ENCODE results near the gene TPBG. TPM values are rescaled to one million over a fixed set of nuclear protein-coding genes. Genes with fewer than 3 reads are reported as not detected.

TPBG gene
- total and polyA plus RNA-seq, 2 of the 4 experiments (the other 2 are of a cell fraction): 19.7 to 71.7 TPM

DNA sequence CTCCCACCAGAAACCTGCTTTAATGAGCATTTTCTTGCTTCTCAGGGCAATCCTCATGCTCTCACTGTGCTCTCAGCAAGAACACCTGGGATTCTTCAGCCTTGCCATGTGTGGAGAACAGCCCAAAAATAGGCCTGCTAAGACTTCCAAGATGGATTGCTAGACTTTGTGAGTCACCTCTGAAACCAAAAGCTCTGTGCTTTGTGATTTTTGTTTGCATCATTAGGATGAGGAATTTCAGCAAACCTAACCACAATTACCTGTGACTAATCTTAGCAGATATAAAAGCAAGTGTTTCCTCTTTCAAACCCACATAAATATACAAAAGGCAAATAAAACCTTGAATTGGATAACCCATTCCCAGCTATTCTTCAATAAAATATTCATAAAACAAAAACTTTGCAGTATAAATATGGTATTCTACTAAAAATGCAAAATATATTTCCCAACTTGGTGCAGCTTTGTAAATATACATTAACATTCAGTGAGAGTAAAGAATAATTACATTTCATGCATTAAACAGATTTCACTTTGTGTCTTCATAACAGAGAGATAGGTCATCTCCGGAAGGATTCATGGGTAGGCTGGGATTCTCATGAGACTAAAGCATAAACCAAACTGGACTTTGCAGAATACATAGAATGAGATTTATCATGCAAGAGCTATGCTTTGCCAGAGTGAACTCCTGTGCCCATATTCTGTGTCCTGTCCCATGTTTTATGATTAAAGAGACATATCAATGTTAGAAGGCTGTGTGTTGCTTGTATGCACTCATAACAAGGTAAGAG is 33.5 kb downstream of the TPBG start:
- peak overlapping the region; percentile 94 for H3K4ac ChIP-seq (ENCODE audit: low read depth, low read length)
- H3K27ac ChIP-seq (ENCODE audit: insufficient read depth, low read length): peak overlapping the region; percentile 1; the same call in 1 of the 2 replicates
- peak overlapping the region; percentile 76 for H4K91ac ChIP-seq (ENCODE audit: insufficient read depth, low read depth, low read length)
- no CpG with 5 or more reads among the region's 1 CpG for WGBS, 2 experiments (ENCODE audit: extremely low coverage in 2 of 2, insufficient read length in 1 of 2)
- peak overlapping the region; percentile 93; the same call in 1 of the 2 replicates for H3K18ac ChIP-seq (ENCODE audit: low read depth, low read length)
- H3K14ac ChIP-seq (replicated peaks; ENCODE audit: low read depth, low read length): peak overlapping the region; percentile 96
- BruUV-seq (replicated peaks): no TSS peak
- in situ Hi-C loops (cut with MboI; ENCODE audit: low sequenced_read_pairs): no loop called here
- H4K5ac ChIP-seq (ENCODE audit: low read depth, low read length): peak overlapping the region; percentile 83; the same call in 1 of the 2 replicates
- H3K4me1 ChIP-seq (ENCODE audit: control insufficient read depth, insufficient read depth, low read length): peaks cover 6% of the 10 kb centered on the region
- H3K4me3 ChIP-seq (ENCODE audit: insufficient read depth, low read depth, low read length): no peak overlapping the region
- H3K9ac ChIP-seq (ENCODE audit: low read depth, low read length): no peak overlapping the region
- H2AK5ac ChIP-seq (ENCODE audit: low read depth, low read length): peak overlapping the region; percentile 38; the same call in 1 of the 2 replicates
- H3K9me1 ChIP-seq (ENCODE audit: insufficient read depth, low read length): 0 out of 2 replicates have a peak, but pooled peaks cover 3% of the 10 kb centered on the region
- peak overlapping the region; percentile 75 for H3K4me2 ChIP-seq (ENCODE audit: low read depth, low read length)
- TF ChIP-seq BHLHE40 (IDR thresholded peaks at IDR 0.05; ENCODE audit: low read depth, low read length) (peak; percentile 33; the same call in 1 of the 2 replicates), MAZ (IDR thresholded peaks at IDR 0.05; ENCODE audit: borderline replicate concordance, low read depth, low read length) (no peak), MAFK (IDR thresholded peaks at IDR 0.05; ENCODE audit: low read depth, low read length) (no peak; the same call in 1 of the 2 replicates), CEBPB (IDR thresholded peaks at IDR 0.05; ENCODE audit: low read depth, low read length) (peak; percentile 94), RFX5 (IDR thresholded peaks at IDR 0.05; ENCODE audit: low read depth, low read length) (no peak), NFE2L2 (IDR thresholded peaks at IDR 0.05; ENCODE audit: low read depth, low read length) (no peak), CHD1 (IDR thresholded peaks at IDR 0.05; ENCODE audit: low read depth, low read length) (no peak), RCOR1 (IDR thresholded peaks at IDR 0.05; ENCODE audit: insufficient replicate concordance, low read length) (no peak), FOS (IDR thresholded peaks at IDR 0.05; ENCODE audit: low read depth, low read length) (peak; percentile 84)
- TF ChIP-seq, protein P1, sequence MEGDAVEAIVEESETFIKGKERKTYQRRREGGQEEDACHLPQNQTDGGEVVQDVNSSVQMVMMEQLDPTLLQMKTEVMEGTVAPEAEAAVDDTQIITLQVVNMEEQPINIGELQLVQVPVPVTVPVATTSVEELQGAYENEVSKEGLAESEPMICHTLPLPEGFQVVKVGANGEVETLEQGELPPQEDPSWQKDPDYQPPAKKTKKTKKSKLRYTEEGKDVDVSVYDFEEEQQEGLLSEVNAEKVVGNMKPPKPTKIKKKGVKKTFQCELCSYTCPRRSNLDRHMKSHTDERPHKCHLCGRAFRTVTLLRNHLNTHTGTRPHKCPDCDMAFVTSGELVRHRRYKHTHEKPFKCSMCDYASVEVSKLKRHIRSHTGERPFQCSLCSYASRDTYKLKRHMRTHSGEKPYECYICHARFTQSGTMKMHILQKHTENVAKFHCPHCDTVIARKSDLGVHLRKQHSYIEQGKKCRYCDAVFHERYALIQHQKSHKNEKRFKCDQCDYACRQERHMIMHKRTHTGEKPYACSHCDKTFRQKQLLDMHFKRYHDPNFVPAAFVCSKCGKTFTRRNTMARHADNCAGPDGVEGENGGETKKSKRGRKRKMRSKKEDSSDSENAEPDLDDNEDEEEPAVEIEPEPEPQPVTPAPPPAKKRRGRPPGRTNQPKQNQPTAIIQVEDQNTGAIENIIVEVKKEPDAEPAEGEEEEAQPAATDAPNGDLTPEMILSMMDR (conservative IDR thresholded peaks at IDR 0.05; ENCODE audit: low read depth, low read length): no peak
- TF ChIP-seq, protein P2, sequence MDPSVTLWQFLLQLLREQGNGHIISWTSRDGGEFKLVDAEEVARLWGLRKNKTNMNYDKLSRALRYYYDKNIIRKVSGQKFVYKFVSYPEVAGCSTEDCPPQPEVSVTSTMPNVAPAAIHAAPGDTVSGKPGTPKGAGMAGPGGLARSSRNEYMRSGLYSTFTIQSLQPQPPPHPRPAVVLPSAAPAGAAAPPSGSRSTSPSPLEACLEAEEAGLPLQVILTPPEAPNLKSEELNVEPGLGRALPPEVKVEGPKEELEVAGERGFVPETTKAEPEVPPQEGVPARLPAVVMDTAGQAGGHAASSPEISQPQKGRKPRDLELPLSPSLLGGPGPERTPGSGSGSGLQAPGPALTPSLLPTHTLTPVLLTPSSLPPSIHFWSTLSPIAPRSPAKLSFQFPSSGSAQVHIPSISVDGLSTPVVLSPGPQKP (IDR thresholded peaks at IDR 0.05; ENCODE audit: borderline replicate concordance, low read depth, low read length): no peak
- peak overlapping the region; percentile 97 for H2BK120ac ChIP-seq (ENCODE audit: low read depth, low read length)
- H3K56ac ChIP-seq (ENCODE audit: extremely low read depth, insufficient read depth, low read length): no peak overlapping the region
- peak overlapping the region; percentile 86; the same call in 1 of the 2 replicates for H2BK20ac ChIP-seq (ENCODE audit: low read depth, low read length)
- no peaks in the 10 kb centered on the region for H3K9me3 ChIP-seq (ENCODE audit: control insufficient read depth, insufficient read depth, low read length)
- H2AK9ac ChIP-seq (replicated peaks; ENCODE audit: low read depth, low read length, poor library complexity): peak overlapping the region; percentile 73
- DNase-seq (peak; percentile 98), ATAC-seq (ENCODE audit: low read depth) (peak; percentile 76)
- dilution Hi-C loops (cut with HindIII; ENCODE audit: low sequenced_read_pairs, unreplicated experiment): no loop called here
- peak overlapping the region; percentile 71 for H2AFZ ChIP-seq (replicated peaks; ENCODE audit: low read length, poor library complexity)
- CTCF ChIA-PET: interaction anchor here (0.8 kb wide), 1 partner anchor 127 kb away, joined by 3 read pairs; no protein-coding TSS in a partner anchor
- intact Hi-C loops (cut with micrococcal nuclease): loop anchor here (1.0 kb wide), 1 partner anchor 34 kb away; the partner anchor contains the start of gene TPBG
- peak overlapping the region; percentile 61; the same call in 1 of the 2 replicates for H3K23ac ChIP-seq (ENCODE audit: low read depth, low read length)
- peak overlapping the region; percentile 99 for H2BK5ac ChIP-seq (ENCODE audit: low read depth, low read length, poor library complexity, severe bottlenecking)
- H3K79me1 ChIP-seq (ENCODE audit: low read depth in 1 of 2, low read length in 2 of 2): no peaks in the 10 kb centered on the region
- no peaks in the 10 kb centered on the region; the same call in 1 of the 2 replicates for H4K20me1 ChIP-seq (ENCODE audit: insufficient read depth, low read length)
- H3K36me3 ChIP-seq (ENCODE audit: control insufficient read depth, insufficient read depth, low read length): no peaks in the 10 kb centered on the region
- H2BK15ac ChIP-seq (ENCODE audit: low read depth, low read length): peak overlapping the region; percentile 64; the same call in 2 of the 3 replicates
- H3K27me3 ChIP-seq (ENCODE audit: control insufficient read depth, insufficient read depth, low read length): no peaks in the 10 kb centered on the region
- H4K8ac ChIP-seq (ENCODE audit: low read depth in 2 of 2, low read length in 2 of 2): peak overlapping the region in 1 of 2 experiments; percentile 86; a peak in 2 of 4 replicates
- POLR2A ChIA-PET (ENCODE audit: unreplicated experiment): no interaction called here
